NCI-H2171 (cell line): ENCODE measurements around the gene TCTN3.
"Not testable (repeated sequence)": the region's sequence is repeated elsewhere in the genome, so short reads cannot be mapped to it uniquely, and the experiment has no call there.

ENCODE experiments used
- DNase-seq: peaks from one replicate; lab custom pipeline; 2025; lab: John Stamatoyannopoulos, UW

Gene TCTN3

DNA sequence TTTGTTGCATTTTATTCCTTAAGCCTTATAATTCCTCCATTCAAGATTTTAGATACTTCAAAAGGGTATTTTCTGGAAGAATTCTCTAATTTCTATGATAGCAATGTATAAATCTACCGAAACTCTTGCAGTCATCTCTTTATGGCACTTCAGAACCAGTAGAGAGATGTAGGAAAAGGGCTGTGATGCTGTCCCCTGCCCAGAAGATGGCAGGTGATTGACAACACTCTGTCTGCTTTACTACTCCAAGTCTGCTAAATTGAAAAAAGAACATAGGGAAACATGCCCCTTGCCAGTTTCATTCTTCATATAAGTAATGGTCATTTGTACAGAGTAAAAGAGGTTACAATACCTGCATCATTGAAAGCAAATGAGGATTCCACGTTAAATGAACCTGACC lies 5.1 kb downstream of the TCTN3 start:
- DNase-seq = no peak

DNA sequence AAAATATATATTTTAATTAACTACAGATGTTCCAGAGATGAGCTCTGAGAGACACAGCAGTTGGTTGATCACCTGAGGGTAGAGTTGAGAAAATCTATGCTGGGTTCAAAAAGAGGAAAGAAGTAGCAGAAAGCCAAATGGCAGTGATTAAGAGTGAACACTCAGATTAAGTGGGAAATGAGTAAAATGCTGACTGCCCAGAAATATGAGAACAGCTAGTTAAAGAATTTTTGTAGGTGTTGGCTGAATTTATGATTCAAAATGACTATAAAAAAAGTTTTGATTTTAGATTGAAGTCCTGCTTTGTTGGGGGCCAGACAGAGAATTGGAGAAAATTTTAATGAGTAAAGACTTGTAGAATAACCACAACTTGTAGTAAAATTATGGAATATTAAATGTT lies 9.8 kb downstream of the TCTN3 start:
- no peak for DNase-seq

DNA sequence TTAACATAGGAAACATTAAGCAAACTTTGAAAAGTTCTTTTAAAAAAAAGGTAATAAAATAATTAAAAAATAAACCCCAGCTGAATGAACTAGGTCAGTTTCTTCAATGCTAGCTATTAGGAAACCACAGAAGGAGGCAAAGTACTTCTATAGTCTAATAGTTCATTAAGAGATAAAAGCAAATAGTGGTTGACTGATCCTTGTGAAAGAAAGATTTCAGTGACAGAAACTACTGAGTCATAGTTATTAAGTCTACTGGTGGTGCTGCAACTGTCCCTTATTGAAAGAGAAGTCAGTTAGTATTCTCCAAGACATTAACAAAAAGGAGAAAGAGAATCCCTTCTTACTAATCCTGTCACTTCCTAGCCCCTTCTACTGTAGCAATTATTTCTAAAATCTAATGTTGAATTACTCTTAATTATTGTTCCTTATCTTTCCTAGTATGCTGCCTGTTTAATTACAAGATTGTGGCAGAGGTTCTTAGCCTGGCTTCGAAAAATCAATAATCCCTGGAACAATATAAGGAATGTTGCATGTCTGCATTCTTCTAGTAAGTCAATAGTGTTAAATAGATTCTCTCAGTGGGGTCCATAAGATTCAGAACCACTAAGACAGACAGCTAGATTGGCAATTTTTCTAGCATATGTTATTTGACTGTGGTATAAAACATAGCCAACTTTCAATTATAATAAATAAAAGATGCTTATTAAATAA lies 18.2 kb downstream of the TCTN3 start:
- no peak for DNase-seq

DNA sequence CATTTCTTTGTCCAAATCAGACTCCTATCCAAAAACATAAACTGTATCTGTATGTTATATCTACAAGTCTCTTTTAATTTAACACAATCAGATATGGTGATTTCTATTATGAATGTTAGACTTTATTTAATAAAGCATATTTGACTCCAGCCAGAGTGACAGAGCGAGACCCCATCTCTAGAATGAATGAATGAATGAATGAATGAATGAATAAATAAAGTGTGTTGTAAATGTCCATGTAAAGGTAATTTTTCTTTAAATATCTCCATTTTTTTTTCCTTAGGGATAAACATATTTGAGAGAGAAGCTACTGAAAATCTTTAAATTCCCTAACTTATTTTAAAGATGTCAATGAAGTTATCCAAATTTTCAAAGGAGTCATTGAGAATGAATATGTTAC lies 19.1 kb downstream of the TCTN3 start:
- DNase-seq = no peak

DNA sequence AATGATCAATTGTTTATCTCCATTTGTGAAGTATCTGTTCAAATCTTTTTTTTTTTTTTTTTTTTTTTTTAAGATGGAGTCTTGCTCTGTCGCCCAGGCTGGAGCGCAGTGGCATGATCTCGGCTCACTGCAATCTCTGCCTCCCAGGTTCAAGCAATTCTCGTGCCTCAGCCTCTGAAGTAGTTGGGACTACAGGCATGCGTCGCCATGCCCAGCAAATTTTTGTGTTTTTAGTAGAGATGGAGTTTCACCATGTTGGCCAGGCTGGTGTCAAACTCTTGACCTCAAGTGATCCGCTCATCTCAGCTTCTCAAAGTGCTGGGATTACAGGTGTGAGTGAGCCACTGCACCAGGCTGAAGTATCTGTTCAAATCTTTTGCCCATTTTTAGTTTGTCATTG lies 21.1 kb downstream of the TCTN3 start:
- not testable (repeated sequence) for DNase-seq

DNA sequence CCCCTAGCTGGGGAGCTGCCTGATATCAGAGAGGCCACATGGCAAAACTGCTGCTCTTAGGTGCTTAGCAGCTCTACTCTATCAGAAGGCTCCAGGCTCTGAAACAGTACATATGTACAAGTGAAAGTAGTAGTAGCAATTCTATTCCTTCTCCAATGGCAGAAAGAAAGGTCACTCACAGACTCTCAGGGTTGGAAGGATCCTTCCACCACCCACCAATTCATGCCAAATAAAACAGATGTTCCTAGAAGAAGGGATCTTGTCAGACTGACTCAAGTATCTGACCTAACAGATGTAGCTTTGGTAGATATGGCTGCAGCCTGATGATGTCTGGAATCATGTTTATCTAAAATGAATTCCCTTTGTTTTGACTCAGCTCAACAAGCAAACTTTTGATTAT lies 29.2 kb downstream of the TCTN3 start:
- DNase-seq = no peak

DNA sequence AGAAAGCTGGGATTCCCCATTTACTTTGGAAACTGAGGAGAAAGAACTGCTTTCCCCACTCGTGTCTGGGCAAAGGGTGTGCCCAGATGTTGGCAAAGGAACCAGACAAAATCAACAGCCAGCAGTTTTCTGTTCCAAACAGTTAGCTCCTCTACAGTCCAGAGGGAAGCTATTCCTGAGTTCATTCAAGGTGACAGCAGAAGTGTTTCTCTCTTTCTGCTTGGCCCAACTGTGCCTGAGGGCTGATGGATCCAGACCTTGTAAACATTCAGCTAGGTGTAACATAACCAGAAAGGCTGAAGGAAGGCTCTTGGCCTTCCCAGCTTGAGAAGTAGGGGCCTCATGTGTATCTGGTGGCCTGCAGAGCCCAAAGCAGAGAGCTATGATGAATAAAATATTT lies 30.2 kb downstream of the TCTN3 start:
- no peak for DNase-seq

DNA sequence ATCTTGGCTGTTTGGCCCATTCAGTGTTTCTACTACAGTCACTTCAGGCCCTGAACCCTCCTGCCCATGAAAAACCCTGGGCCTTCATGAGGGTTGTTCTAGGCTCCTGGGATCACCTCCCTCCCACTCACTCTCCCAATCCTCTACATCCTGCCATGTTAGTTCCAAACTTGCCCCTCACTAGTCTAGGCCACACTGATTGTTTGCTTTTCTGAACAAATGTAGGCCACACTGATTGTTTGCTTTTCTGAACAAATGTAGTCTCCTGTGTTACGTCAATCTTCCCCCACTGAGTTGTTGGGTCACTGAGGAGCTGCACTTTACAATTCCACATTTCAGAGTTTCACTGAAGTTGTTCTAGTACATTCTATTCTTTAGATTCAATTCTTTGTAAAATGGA lies 31.9 kb downstream of the TCTN3 start:
- DNase-seq = no peak

DNA sequence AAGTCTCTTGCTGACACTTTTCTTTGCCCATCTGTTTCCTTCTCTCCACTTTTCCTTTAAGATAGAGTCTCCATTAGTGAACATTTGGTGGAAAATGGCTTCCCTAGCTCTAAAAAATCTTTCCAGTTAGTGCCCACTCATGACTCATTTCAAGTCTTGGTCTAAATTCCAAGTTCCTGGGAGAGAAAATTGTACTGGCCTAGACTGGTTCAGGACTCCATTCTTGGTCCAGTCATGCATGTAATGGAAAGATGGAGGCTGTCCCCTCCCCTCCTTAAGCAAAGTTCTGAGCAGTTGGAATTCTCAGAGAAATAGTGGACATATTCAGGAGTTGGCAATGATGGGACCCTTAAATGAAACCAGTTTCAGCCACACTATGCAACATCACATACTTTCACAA lies 33.4 kb downstream of the TCTN3 start:
- DNase-seq = no peak

DNA sequence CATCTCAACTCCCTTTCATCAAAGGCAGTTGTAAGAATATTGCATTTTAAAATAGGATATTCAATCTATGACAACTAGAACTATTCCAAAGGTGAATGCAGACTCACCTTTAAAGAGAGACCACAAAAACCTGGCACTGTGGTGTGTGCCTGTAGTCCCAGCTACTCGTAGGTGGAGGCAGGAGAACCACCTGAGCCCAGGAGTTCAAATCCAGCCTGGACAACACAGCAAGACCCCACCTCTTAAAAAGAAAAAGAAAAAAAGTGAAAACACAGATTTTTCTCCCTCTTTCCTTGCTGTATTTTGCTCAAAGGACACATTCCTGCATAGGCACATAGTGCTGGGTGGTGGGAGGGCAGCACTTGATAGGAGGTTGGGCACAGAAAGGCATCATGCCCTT lies 36.5 kb downstream of the TCTN3 start:
- no peak for DNase-seq

DNA sequence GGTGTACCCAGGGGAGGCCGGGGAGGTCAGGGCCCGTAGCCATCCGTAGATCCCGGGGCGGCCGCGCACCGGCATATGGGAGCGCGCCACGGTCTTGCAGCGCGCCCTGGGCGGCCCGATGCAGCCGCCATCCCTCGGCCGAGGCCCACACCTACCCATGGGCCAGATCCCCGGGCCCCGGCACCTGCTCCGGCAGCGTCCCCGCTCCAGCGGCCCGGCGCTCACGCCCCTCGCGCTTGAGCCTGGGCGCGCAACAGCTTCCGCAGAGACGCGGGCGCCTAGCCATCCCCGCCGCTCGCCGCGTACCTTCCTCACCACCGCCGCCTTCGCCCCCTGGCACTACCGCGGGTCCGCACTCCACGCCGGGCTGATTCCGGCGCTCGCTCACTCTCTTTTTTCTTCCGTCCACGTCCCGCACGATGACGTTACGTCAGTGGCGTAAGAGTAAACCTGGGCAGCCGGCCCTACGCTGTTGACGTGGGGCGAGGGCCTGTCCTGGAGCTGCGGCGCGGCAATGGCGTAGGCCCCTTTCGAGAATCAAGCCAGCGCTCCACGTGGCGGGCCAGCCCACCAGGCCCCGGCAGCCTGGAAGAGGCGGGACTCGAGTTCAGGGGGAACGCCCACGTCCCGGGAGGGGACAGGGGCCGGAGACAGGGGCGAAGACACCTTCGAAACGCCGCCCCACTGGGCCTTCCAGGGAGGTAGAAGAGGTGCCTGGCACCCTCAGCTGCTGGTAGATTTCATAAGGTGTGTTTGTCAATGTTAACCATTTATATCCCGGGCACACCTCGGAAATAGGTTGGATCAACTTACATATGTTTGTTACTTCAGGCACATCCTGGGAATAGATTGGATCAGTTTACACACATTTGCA lies 37.2 kb downstream of the TCTN3 start, which contains the start of gene ALDH18A1:
Gene ALDH18A1, minus strand, starts transcription at position 421 of the 874 bp plus-strand sequence. CDS start 3,334 bp downstream, outside the sequence.
- DNase-seq = peak; percentile 71

DNA sequence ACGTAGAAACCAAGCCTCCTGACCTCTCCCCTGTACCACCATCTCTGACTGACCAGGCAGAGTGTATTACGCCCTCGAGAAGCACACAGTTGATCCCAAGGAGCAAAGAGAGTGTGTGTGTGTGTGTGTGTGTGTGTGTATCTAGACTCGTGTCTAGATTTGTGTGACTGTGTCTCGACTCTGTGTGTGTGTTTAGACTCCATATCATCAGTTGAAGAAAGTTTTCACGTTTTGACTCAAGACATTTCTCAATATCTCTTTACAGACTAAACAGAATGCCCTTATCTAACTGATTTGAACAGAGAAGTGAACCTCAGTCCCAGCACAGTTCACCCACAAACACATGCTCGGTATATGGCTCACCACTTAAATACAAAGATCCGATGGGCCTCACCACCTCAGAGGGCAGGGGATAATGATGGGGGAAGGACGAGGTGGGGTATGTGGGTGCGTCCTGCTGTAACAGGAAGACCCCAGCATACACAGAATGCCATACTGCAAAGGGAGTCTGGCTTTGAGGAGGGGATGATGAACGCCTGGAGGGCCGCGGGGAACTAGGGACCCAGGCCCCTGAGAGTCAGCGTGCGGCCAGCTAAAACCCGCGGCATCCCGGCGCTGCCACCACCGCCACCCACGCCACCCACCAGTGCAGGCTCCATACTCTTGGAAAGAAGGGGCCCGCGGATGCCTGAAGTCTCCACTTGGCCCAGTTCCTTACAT lies 38.0 kb downstream of the TCTN3 start:
- no peak for DNase-seq

DNA sequence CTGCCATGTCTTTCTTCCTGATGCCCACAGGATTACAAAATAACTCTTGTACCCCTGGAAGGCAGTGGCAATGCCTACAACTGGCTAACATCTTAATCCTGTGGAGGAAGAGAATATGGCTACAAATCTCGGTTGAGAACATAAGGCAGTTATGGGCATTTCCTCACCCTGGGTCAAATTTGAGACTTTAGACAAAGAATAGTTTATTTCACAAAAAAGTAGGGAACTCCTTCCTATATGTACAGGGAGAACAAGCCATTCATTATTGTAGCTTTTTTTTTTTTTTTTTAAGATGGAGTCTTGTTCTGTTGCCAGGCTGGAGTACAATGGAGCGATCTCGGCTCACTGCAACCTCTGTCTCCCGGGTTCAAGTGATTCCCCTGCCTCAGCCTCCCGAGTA lies 39.8 kb downstream of the TCTN3 start:
- no peak for DNase-seq

DNA sequence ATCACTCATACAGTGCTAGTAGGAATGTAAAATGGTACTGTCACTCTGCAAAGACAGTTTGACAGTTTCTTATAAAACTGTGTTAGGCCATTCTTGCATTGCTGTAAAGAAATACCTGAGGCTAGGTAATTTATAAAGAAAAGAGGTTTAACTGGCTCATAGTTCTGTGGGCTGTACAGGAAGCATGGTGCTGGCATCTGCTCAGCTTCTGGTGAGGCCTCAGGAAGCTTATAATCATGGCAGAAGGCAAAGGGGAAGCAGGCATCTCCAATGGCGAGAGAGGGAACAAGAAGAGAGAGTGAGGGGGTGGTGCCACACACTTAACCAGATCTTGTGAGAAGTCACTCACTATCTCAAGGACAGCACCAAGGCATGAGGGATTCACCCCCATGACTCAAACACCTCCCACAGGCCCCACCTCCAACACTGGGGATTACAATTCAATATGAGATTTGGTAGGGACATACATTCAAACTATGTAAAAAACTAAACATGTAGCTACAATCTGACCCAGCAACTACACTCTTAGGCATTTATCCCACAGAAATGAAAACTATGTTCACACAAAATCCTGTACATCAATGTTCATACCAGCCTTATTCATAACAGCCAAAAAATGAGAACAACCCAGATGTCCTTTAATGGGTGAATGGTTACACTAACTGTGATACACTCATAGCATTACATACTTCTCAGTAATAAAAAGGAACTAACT lies 42.2 kb downstream of the TCTN3 start:
- no peak for DNase-seq

DNA sequence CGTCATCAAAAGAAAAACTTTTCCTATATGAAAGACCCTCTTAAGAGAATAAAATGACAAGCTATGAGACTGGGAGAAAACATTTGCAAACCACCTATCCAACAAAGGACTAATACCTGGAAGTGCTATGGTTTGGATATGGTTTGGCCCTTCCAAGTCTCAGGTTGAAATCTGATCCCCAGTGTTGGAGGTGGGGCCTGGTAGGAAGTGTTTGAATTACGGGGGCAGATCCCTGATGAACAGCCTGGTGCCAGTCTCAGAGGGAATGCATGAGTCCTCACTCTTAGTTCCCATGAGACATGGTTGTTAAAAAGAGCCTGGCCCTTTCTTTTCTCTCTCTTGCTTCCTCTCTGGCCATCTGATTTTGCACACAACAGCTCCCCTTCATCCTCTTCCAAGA lies 43.5 kb downstream of the TCTN3 start:
- DNase-seq = no peak

DNA sequence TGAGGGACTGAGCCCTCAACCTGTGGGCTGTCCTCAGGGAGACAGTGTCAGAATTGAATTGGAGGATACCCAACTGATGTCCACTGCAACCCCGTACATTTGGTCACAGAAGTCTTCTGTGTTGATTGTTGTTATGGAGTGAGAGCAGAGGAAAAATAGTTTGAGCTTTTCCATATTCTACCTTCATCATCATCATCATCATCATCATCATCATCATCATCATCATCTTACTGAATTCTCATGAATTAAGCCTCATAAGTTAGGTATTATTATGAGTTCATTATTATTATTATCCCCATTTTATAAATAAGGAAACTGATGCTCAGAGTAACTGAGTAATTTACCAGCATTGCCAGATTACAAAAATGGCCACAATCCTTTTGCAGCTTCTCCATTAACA lies 45.6 kb downstream of the TCTN3 start:
- DNase-seq = no peak

DNA sequence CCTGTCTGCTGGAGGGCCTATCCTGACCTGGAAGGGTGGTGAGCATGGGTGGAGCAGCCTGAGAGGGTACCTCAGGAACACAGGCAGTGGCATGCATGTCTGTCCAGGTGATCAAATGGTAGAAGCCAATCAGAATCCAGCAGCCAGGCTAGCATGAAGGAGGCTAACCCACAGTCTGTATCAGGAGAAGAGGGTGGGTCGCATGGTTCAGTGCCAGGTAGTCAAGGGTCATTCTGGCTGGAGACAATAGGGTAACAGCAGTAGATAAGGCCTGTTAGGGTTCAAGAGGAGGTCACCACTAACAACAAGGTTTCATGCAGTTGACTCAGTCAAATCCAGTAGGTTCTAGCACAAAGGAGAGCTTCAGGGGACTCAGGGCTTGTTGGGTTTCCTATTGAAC lies 47.6 kb downstream of the TCTN3 start:
- DNase-seq = no peak

DNA sequence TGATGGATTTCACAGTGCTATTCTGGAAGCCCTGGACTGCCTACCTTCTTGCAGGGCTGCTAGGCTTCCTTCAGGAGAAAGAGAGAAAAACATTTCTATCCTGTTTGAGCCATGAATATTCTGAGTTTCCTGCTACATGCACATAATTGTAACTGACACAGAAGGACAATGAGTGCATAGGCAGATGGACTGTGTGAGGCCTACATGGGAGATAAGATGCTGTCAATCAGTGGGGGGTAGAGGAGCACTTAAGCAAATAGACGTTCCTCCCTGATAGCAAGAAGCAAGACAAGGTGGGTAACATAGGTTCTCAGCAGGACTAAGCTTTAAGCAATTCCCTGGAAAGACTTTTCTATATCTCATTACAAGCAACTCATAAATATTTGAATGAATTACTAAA lies 48.8 kb downstream of the TCTN3 start:
- DNase-seq = no peak

DNA sequence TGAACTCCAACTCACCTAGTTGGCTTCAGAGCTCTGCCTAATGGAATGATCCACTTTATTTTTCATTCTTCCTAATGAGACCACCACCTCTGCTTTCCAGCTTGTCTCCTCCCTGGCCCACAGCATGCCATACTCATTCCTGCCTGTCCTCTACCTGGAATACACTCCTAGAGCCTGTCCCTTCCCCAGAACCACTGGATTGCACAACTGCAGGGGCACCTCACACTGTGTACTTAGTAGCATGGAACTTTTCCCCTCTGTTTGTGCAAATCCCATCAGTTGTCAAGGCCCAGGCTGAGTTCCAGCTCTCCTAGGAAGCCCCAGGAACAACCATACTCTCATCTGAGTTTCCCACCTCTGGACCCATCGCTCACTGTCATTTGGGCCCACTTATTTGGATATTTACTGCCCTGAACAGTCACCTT lies 52.8 kb downstream of the TCTN3 start:
- DNase-seq = no peak

DNA sequence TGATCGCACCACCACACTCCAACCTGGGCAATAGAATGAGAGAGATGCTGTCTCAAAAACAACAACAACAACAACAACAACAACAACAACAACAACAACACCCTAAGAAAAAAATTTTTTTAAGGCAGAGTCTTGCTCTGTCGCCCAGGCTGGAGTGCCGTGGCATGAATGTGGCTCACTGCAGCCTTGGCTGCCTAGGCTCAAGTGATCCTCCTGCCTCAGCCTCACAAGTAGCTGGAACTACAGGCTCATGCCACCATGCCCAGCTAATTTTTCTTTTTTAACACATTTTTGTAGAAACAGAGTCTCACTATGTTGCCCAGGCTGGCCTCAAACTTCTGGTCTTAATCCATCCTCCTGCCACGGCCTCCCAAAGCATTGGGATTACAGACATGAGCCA lies 55.8 kb downstream of the TCTN3 start:
- no peak for DNase-seq

DNA sequence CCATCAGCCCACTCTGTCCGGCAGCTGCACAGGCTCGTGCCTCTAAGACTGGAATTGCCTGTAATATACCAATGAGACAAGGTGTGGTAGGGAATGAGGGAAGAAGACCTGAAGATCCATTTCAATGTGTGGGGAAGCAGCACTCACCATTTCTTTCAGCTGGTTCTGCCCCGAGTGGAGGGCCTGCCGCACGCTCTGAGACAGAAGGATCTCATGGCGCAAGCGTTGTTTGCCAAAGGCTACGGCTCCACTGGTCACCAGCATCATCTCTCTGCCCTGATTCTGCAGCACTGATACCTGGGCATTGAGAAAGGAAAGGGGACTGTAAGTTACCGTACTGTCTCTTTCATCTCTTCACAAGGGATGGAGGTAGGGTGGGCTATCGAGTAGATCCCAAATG lies 56.6 kb downstream of the TCTN3 start:
- DNase-seq = no peak

DNA sequence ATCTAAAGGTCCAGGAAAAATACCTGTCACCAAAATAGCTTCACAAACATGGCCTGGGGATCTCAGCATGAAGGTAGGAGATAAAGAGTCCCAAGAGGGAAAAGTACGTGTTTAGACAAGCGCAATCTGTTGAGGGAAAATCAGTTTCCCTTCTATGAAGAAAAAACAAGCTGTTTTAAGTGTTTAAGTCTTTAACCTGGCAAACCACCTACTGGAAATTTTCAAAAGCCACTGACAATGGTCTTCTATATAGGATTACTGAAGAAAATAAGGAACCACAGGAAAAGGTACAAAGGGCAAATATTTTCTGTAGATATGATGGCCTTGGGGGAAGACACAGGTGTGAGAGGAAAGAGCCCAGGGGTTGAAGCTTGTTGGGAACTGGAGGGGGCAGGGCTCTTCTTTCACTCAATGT lies 58.4 kb downstream of the TCTN3 start:
- DNase-seq = no peak
